SK-N-SH (cell line): Measurements from ENCODE around the gene MIDN.

ENCODE experiments used
- EP300 ChIP-seq, 2 experiments: IDR thresholded peaks; 2 replicates each; pipeline versions ENCODE4 v1.4.0 to v1.6.1; 2012; ENCODE audit warnings: borderline replicate concordance in 1 of 2, low read depth in 1 of 2, low read length in 1 of 2
- EZH2phosphoT487 ChIP-seq: fragments of 200-600 bp; sonication (generic); IDR thresholded peaks from 2 replicates; pipeline ENCODE4 v1.6.1; 2017; ENCODE audit warnings: low read depth, mixed run types, mild to moderate bottlenecking, antibody characterized with exemption, moderate library complexity, borderline replicate concordance
- MXI1 ChIP-seq: IDR thresholded peaks from 2 replicates; pipeline ENCODE4 v1.6.1; 2012; ENCODE audit warnings: mild to moderate bottlenecking, low read depth, low read length, improper control_type of control experiment
- POLR2AphosphoS5 ChIP-seq: IDR thresholded peaks from 2 replicates; pipeline ENCODE4 v1.6.1; 2012; ENCODE audit warnings: low read depth, low read length
- SIN3A ChIP-seq: IDR thresholded peaks from 2 replicates; pipeline ENCODE4 v1.6.1; 2012; ENCODE audit warnings: low read depth, mild to moderate bottlenecking, low read length, moderate library complexity, borderline replicate concordance
- TF ChIP-seq, protein P1 (sequence below): fragments of 200-600 bp; sonication (generic); IDR thresholded peaks from 2 replicates; pipeline ENCODE4 v1.6.1; 2017; ENCODE audit warnings: antibody characterized with exemption, mild to moderate bottlenecking, moderate library complexity

DNA sequence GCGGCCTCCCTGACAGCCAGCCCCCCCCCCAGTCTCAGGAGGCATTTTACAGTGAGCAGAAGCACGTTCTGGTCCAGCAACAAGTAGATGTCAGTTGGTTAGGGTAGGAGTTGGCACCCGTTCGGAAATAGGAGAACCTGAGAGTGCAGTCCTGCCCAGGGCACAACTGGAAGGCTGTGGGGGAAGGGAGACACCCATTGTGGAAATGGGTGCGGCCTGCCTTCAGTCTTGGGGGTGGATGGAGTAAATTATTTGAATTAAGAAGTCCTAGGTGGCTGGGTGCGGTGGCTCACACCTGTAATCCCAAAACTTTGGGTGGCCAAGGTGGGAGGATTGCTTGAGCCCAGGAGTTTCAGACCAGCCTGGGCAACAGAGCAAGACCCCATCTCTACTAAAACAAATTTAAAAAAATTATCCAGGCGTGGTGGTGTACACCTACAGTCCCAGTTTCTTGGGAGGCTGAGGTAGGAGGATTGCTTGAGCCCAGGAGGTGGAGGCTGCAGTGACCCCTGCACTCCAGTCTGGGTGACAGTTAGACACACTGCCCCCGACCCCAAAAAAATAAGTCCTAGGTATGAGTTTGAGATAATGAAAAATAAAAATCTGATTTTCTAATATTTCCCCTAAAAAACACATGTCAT lies 21.9 kb downstream of the MIDN start:
- TF ChIP-seq, protein P1, sequence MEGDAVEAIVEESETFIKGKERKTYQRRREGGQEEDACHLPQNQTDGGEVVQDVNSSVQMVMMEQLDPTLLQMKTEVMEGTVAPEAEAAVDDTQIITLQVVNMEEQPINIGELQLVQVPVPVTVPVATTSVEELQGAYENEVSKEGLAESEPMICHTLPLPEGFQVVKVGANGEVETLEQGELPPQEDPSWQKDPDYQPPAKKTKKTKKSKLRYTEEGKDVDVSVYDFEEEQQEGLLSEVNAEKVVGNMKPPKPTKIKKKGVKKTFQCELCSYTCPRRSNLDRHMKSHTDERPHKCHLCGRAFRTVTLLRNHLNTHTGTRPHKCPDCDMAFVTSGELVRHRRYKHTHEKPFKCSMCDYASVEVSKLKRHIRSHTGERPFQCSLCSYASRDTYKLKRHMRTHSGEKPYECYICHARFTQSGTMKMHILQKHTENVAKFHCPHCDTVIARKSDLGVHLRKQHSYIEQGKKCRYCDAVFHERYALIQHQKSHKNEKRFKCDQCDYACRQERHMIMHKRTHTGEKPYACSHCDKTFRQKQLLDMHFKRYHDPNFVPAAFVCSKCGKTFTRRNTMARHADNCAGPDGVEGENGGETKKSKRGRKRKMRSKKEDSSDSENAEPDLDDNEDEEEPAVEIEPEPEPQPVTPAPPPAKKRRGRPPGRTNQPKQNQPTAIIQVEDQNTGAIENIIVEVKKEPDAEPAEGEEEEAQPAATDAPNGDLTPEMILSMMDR = no peak
- no peak for TF ChIP-seq SIN3A
- TF ChIP-seq POLR2AphosphoS5 = no peak; the same call in 1 of the 2 replicates
- no peak for TF ChIP-seq MXI1
- TF ChIP-seq EP300 (IDR thresholded peaks at IDR 0.05; ENCODE audit: borderline replicate concordance in 1 of 2, low read depth in 1 of 2, low read length in 1 of 2) = no peak
- no peak for TF ChIP-seq EZH2phosphoT487
